GM13977 (cell line): Measurements from ENCODE around the gene CDK4.

ENCODE experiments used
- DNase-seq: peaks from one replicate; pipeline ENCODE4 v3.0.0; 2012; ENCODE audit warnings: low spot score
- in situ Hi-C: fragments of 300-500 bp; cut with MboI; formaldehyde crosslinking; loops from one replicate; pipeline ENCODE4 v1.12.0; 2022; ENCODE audit warnings: low sequenced_read_pairs, low pct_unique_long_range_greater_than_20kb, mixed read lengths, inconsistent platforms; ENCODE audit not compliant: unreplicated experiment
- TF ChIP-seq, protein P1 (sequence below): IDR thresholded peaks from 2 replicates; pipeline ENCODE4 v1.5.1; 2012; ENCODE audit warnings: mild to moderate bottlenecking, control low read depth; ENCODE audit not compliant: insufficient read depth; ENCODE audit errors: extremely low read depth, missing control alignments

Gene CDK4

DNA sequence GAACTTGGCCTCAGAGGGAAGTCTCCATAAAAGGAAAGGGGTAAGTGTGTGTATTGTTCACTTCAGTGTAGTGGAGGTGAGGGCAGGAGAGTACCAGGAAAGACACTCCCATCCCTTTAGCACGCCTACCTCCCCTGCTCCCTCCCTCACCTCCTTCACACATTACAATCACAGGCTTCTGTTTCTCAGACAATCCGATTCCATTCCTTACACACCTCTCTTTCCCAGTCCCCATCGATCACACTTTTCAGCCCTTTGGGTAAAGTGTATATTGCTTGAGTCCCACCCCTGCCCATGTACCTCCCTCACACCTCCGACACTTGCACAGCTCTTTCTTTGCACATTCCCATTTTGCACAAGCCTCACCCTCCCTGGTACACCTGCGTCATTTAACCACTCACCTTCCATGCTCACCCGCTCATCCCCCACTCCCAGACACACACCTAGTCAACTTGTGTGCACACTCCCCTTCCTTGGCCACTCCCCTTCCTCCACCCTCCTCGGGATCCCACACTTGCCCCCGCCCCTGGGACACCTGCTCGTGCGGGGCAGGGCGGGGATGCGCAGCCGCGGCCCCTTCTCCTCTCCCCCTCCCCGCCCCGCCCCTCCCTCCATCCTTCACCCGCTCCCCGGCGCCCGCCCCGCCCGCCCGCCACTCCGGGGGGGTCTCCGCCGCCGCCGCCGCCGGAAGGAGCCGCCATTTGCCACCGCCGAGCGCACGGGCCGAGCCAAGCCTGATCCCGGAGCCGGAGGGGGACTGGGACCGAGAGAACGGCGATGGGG, 2.5 kb upstream of the CDK4 start, which contains the start of gene MARCHF9:
MARCHF9 (plus strand) TSS at position 693 of the 783 bp plus-strand sequence. CDS start 426 bp downstream, outside the sequence.
- in situ Hi-C loops, result no loop called here
- TF ChIP-seq, protein P1, sequence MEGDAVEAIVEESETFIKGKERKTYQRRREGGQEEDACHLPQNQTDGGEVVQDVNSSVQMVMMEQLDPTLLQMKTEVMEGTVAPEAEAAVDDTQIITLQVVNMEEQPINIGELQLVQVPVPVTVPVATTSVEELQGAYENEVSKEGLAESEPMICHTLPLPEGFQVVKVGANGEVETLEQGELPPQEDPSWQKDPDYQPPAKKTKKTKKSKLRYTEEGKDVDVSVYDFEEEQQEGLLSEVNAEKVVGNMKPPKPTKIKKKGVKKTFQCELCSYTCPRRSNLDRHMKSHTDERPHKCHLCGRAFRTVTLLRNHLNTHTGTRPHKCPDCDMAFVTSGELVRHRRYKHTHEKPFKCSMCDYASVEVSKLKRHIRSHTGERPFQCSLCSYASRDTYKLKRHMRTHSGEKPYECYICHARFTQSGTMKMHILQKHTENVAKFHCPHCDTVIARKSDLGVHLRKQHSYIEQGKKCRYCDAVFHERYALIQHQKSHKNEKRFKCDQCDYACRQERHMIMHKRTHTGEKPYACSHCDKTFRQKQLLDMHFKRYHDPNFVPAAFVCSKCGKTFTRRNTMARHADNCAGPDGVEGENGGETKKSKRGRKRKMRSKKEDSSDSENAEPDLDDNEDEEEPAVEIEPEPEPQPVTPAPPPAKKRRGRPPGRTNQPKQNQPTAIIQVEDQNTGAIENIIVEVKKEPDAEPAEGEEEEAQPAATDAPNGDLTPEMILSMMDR, result no peak
- peak; percentile 93 for DNase-seq

GRCh38 chr12:57753756-57754337, 1.7 kb upstream of the CDK4 start:
- DNase-seq, result no peak
- TF ChIP-seq, protein P1, result no peak
- in situ Hi-C loops, result no loop called here

GRCh38 chr12:57752668-57753000, 524 bp upstream of the CDK4 start:
- in situ Hi-C loops, result no loop called here
- DNase-seq, result no peak
- TF ChIP-seq, protein P1, result no peak

DNA sequence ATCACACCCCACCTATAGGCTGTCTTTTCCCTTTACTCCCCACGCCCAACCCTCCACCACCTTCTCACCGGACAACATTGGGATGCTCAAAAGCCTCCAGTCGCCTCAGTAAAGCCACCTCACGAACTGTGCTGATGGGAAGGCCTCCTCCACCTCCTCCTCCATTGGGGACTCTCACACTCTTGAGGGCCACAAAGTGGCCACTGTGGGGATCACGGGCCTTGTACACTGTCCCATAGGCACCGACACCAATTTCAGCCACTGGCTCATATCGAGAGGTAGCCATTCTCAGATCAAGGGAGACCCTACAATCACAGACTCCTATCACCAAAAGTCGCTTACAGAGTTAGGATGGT, 700 bp downstream of the CDK4 start:
- TF ChIP-seq, protein P1, result no peak
- in situ Hi-C loops, result no loop called here
- no peak for DNase-seq

- TF ChIP-seq, protein P1, result no peak
- DNase-seq, result no peak
- in situ Hi-C loops, result no loop called here
Observed at GRCh38 chr12:57750561-57751431, 1.3 kb downstream of the CDK4 start.

DNA sequence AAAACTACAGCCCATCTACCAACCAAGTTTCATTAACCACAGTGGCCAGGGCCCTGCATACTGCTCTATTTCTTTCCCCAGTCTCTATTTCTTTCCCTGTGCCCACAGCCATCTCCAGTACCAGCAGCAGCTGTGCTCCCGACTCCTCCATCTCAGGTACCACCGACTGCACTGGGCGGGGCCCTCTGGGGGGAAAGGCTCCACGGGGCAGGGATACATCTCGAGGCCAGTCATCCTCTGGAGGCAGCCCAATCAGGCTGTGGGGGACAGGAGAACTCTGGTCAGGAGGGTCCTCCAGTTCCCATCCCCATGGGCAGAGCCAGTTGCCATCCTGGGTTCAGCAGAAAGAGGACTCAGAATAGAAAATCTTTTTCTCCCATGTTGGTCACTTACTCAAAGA, 3.0 kb downstream of the CDK4 start:
- no peak for DNase-seq
- in situ Hi-C loops, result no loop called here
- TF ChIP-seq, protein P1, result no peak
